Stomach (tissue), 9 donors: Measurements from ENCODE around the gene TMEM132E. TPM values are rescaled to one million over a fixed set of nuclear protein-coding genes. Genes with fewer than 3 reads are reported as not detected.

Experiments used
- DNase-seq, 2 donors: peaks; one replicate each; pipeline versions ENCODE4 v3.0.0 to v3.0.0-alpha.2; 2013 to 2019
- H3K27ac ChIP-seq, 5 donors: fragments of 200-600 bp in 4 of 5; sonication (generic) in 4 of 5; one replicate each; pipeline ENCODE4 v1.5.1; 2013 to 2019; ENCODE audit warnings: mild to moderate bottlenecking in 1 of 5, moderate library complexity in 1 of 5
- H3K27me3 ChIP-seq, 3 donors: fragments of 200-600 bp; sonication (generic); one replicate each; pipeline ENCODE4 v1.5.1; 2017 to 2019; ENCODE audit warnings: mixed run types in 1 of 3
- H3K36me3 ChIP-seq, 4 donors: fragments of 200-600 bp; sonication (generic); 1 replicate in 3 of 4; 2 replicates in 1 of 4; pipeline ENCODE4 v1.5.1; 2016 to 2019
- H3K4me1 ChIP-seq, 4 donors: fragments of 200-600 bp; sonication (generic); one replicate each; pipeline ENCODE4 v1.5.1; 2016 to 2019
- H3K4me3 ChIP-seq, 4 donors: fragments of 200-600 bp; sonication (generic) in 3 of 4; one replicate each; pipeline ENCODE4 v1.5.1; 2016 to 2019; ENCODE audit warnings: mild to moderate bottlenecking in 1 of 4
- H3K9me3 ChIP-seq, 4 donors: fragments of 200-600 bp; sonication (generic); one replicate each; pipeline ENCODE4 v1.5.1; 2016 to 2019
- CTCF ChIP-seq, 7 experiments: fragments of 450-650 bp in 4 of 7; fragments of 200-600 bp in 3 of 7; sonication (generic) in 3 of 7; IDR thresholded peaks; one replicate each; pipeline ENCODE4 v1.5.1; 2016 to 2019; ENCODE audit warnings: antibody characterized with exemption in 7 of 7, control low read depth in 2 of 7, mild to moderate bottlenecking in 1 of 7
- EP300 ChIP-seq: sonication (generic); formaldehyde crosslinking; IDR thresholded peaks from one replicate; pipeline ENCODE4 v1.6.1; 2017; ENCODE audit warnings: antibody characterized with exemption
- POLR2A ChIP-seq, 4 donors: fragments of 450-650 bp; IDR thresholded peaks; one replicate each; pipeline ENCODE4 v1.6.1; 2016; ENCODE audit warnings: antibody characterized with exemption in 4 of 4, control low read depth in 2 of 4, mild to moderate bottlenecking in 1 of 4, moderate library complexity in 1 of 4
- POLR2AphosphoS5 ChIP-seq, 3 donors: sonication (generic); formaldehyde crosslinking; IDR thresholded peaks; one replicate each; pipeline ENCODE4 v1.6.1; 2016; ENCODE audit warnings: antibody characterized with exemption in 3 of 3
- WGBS, 5 donors: extraction: QIAGEN DNeasy Blood & Tissue Kit in 3 of 5; methylation state at CpG; one replicate each; pipeline versions ENCODE4 v1.1.5 to v1.1.7; 2013 to 2018; 5-methylcytosine and 5-hydroxymethylcytosine counted together
- intact Hi-C: fragments of 100-400 bp; cut with DNase I; formaldehyde crosslinking; loops from one replicate; pipeline ENCODE4 v1.15.1; 2023; ENCODE audit warnings: low total_unique reads
- polyA plus RNA-seq, 3 donors: library from polyadenylated mRNA; stranded (reverse); fragments of 200-250 nt; gene quantifications; one replicate each; pipeline ENCODE4 v1.2.3, GENCODE V29; 2013
- total RNA-seq, 5 donors: library from RNA; depleted of rRNA; stranded (reverse); fragments of >200 nt; gene quantifications; one replicate each; pipeline versions ENCODE4 v1.1.0 to v1.2.3, GENCODE V29; 2014 to 2016
- donor health status: healthy with polysubstance abuse.
- donor health status: Bipolar disorder and iron deficiency.
- donor health status: healthy.

TMEM132E gene
- total and polyA plus RNA-seq, 8 donors, result 0.05 to 0.55 (median 0.12) TPM; not detected in 5

- Histone ChIP-seq H3K9me3 (peaks cover 0 to 3% (median 0%) of the 10 kb centered on the region in 4 donors), H3K4me3 (no peak overlapping the region), H3K27me3 (peaks cover 7 to 95% (median 41%) of the 10 kb centered on the region in 3 donors), H3K27ac (no peak overlapping the region), H3K4me1 (peaks cover 13 to 19% (median 18%) of the 10 kb centered on the region in 4 donors), H3K36me3 (no peaks in the 10 kb centered on the region)
- intact Hi-C loops, result no loop called here
- no peak for TF ChIP-seq POLR2AphosphoS5 (IDR thresholded peaks at IDR 0.05)
- no peak for TF ChIP-seq EP300
- no peak for TF ChIP-seq CTCF (IDR thresholded peaks at IDR 0.05)
- TF ChIP-seq POLR2A (IDR thresholded peaks at IDR 0.05), result no peak
- 76 to 83% (median 80%) methylated on average over 5 of the region's 5 CpGs for WGBS, 5 donors
- DNase-seq, result no peak
Observed at GRCh38 chr17:34575182-34575581, 4.2 kb upstream of the TMEM132E start.

- no peak for DNase-seq
- no peak for TF ChIP-seq CTCF (IDR thresholded peaks at IDR 0.05)
- intact Hi-C loops, result no loop called here
- Histone ChIP-seq H3K36me3 (no peaks in the 10 kb centered on the region), H3K27ac (no peak overlapping the region), H3K27me3 (peaks cover 26 to 96% (median 58%) of the 10 kb centered on the region in 3 donors), H3K4me3 (no peak overlapping the region), H3K9me3 (peaks cover 0 to 3% (median 0%) of the 10 kb centered on the region in 4 donors), H3K4me1 (peaks cover 29 to 40% (median 38%) of the 10 kb centered on the region in 4 donors)
- 34 to 54% (median 42%) methylated on average over 3 of the region's 3 CpGs for WGBS, 5 donors
Observed at GRCh38 chr17:34578016-34578415, 1.4 kb upstream of the TMEM132E start.

- Histone ChIP-seq H3K27me3 (peaks cover 26 to 96% (median 64%) of the 10 kb centered on the region in 3 donors), H3K4me1 (peaks cover 29 to 40% (median 38%) of the 10 kb centered on the region in 4 donors), H3K36me3 (no peaks in the 10 kb centered on the region), H3K9me3 (peaks cover 0 to 3% (median 0%) of the 10 kb centered on the region in 4 donors), H3K4me3 (peak overlapping the region; percentile 41 to 69 (median 56)), H3K27ac (no peak overlapping the region)
- intact Hi-C loops, result no loop called here
- WGBS, 5 donors, result 11 to 17% (median 13%) methylated on average over 7 to 11 of the region's 11 CpGs
- no peak for TF ChIP-seq EP300
- no peak for TF ChIP-seq CTCF (IDR thresholded peaks at IDR 0.05)
- TF ChIP-seq POLR2AphosphoS5 (IDR thresholded peaks at IDR 0.05), result no peak
- TF ChIP-seq POLR2A (IDR thresholded peaks at IDR 0.05), result no peak
- no peak for DNase-seq
Observed at GRCh38 chr17:34578656-34579016, 746 bp upstream of the TMEM132E start.

- no peak for TF ChIP-seq EP300
- TF ChIP-seq POLR2AphosphoS5 (IDR thresholded peaks at IDR 0.05), result no peak
- no peak for TF ChIP-seq POLR2A (IDR thresholded peaks at IDR 0.05)
- no peak for TF ChIP-seq CTCF (IDR thresholded peaks at IDR 0.05)
- Histone ChIP-seq H3K9me3 (peaks cover 0 to 2% (median 0%) of the 10 kb centered on the region in 4 donors), H3K36me3 (no peaks in the 10 kb centered on the region), H3K4me3 (peak overlapping the region; percentile 41 to 69 (median 56)), H3K27ac (no peak overlapping the region), H3K4me1 (peaks cover 29 to 40% (median 38%) of the 10 kb centered on the region in 4 donors), H3K27me3 (peaks cover 26 to 100% (median 79%) of the 10 kb centered on the region in 3 donors)
- intact Hi-C loops, result no loop called here
- WGBS, 5 donors, result 0 to 5% (median 2%) methylated on average over 16 to 52 of the region's 52 CpGs
- DNase-seq, result peak in 1 of 2 donors; percentile 53
Observed at GRCh38 chr17:34579979-34580684, 750 bp downstream of the TMEM132E start.
